HG03196 (cell line): ENCODE measurements around the gene NEK4.
"Not testable (repeated sequence)": the region's sequence is repeated elsewhere in the genome, so short reads cannot be mapped to it uniquely, and the experiment has no call there.

Experiments
- ATAC-seq: cut with Tn5 transposase; IDR thresholded peaks from one replicate; pipeline ENCODE4 v1.9.1; 2021; ENCODE audit not compliant: unreplicated experiment

NEK4 gene

DNA sequence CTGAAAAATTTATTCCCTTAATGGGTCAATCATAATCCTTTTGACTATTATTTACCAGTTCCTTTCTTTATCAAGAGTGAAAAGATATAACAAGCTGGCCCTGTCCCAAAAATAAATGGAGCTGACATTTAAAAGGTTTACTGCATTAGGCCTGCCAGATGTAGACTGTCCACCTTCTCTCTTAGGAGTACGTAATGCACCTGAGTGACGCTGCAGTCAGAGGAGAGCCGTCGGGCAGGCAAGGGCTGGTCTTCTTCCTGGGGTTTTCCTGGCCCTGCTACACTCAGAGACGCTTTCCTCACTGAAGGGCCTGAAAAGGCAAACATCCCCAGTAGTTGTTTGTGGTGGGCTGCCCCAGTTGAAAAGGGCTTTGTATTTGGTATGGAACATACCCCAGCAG, 27.6 kb downstream of the NEK4 start:
- no peak for ATAC-seq

DNA sequence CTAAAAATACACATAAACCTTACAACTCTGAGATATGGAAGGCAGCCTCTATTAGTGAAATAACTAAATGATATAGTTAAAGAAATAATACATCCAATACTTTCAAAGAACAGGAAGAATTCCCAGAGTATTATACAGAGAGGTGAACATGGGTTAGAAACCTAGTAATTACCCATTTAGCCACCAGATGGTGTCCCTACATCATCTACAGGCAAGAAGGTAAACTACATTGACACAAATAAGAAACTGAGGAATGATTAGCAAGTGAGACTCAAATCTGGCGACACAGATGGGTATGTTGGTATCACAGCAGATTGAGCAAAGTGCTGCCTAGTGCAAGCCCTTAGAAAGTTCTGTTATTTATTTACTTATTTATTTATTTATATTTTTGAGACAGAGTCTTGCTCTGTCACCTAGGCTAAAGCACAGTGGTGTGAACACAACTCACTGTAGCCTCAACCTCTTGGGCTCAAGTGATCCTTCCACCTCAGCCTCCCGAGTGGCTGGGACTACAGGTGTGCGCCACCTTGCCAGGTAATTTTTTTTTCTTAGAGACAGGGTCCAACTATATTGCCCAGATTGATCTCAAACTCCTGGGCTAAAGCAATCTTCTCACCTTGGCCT, 28.2 kb downstream of the NEK4 start:
- no peak for ATAC-seq

- ATAC-seq = no peak
Observed at GRCh38 chr3:52739730-52740129, 31.0 kb downstream of the NEK4 start.

GRCh38 chr3:52733256-52733891, 37.4 kb downstream of the NEK4 start:
- ATAC-seq = no peak

DNA sequence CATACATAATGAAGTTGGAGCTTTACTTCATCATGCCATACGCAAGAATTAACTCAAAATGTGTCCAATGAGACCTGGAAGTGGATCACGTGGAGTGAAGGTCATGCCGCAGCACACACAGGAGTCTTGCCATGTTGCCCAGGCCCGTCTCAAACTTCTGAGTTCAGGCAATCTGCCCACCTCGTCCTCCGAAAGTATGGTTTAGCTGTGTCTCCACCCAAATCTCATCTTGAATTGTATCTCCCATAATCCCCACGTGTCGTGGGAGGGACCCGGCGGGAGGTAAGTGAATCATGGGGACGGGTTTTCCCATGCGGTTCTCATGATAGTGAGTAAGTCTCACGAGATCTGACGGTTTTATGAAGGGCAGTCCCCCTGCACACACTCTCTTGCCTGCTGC, 39.1 kb downstream of the NEK4 start:
- ATAC-seq = no peak

- ATAC-seq = no peak
Observed at GRCh38 chr3:52730681-52731080, 40.1 kb downstream of the NEK4 start.

GRCh38 chr3:52728753-52729152, 42.0 kb downstream of the NEK4 start:
- not testable (repeated sequence) for ATAC-seq

DNA sequence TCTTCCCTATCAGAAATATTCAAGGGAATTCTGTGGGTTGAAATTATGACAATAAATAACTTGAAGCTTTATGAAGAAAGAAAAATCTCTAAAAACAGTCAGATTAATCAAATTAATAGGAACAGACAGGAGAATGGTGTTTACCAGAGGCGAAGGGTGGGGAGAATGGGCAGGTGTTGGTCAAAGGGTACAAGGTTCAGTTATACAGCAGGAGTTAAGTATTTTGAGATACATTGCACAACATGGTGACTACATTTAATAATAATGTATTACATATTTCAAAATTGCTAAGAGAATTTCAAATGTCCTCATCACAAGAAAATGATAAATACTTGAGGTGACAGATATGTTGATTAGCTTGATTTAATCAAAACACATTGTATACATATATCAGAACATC, 46.2 kb downstream of the NEK4 start:
- ATAC-seq = no peak

DNA sequence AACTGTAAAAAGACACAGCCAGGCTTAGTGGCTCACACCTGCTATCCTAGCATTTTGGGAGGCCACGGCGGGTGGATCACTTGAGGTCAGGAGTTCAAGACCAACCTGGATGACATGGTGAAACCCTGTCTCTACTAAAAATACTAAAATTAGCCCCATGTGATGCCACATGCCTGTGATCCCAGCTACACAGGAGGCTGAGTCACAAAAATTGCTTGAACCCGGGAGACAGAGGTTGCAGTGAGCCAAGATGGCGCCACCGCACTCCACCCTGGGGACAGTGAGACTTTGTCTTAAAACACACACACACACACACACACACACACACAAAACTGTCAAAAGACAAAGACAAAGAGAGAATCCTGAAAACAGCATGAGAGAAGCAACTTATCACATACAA, 46.8 kb downstream of the NEK4 start:
- ATAC-seq = no peak

- no peak for ATAC-seq
Observed at GRCh38 chr3:52722491-52722890, 48.2 kb downstream of the NEK4 start.

- ATAC-seq = no peak
Observed at GRCh38 chr3:52721730-52722008, 49.1 kb downstream of the NEK4 start.

DNA sequence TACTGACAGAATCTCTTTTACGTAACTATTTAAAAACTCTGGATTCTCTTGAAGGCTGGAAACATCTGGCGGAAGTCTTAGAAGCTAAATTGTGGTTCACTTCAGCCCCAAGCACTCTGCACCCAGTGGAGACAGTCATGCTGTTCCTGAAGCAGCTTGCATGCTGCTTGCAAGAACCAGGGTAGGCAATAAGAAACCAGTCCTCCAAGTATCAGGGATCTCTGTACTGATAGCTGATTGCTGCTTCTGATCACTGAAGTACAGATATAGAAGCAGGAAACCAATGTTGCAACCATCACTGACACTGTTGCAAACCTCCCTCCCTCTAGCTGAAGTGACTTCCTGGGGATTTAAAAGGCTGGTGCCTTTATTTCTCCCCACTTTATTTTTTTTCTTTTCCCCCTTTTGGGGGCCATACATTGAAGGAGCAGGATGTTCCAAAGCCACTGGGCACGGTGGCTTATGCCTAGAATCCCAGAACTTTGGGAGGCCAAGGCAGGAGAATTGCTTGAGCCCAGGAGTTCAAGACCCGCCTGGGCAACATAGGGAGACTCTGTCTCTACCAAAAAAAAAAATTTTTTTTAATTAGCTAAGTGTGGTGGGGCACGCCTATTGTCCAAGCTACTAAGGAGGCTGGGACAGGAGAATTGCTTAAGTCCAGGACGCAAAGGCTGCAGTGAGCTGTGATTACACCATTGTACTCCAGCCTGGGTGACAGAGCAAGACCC, 49.6 kb downstream of the NEK4 start:
- no peak for ATAC-seq

DNA sequence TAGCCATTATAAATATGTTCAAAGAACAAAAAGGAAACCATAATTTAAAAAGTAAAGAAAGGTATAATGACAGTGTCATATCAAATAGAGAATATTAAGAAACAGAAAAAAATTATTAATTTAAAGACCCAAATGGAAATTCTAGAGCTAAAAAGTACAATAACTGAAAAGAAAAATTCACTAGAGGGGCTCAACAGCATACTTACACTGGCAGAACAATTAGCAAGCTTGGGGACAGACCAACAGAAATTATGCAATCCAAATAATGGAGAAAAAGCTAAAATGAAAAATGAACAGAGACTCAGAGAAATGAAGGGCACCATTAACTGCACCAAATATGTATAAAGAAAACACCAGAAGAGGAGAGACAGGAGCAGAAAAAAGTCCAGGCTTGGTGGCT, 51.1 kb downstream of the NEK4 start:
- no peak for ATAC-seq

GRCh38 chr3:52715714-52716305, 54.9 kb downstream of the NEK4 start:
- ATAC-seq = no peak

DNA sequence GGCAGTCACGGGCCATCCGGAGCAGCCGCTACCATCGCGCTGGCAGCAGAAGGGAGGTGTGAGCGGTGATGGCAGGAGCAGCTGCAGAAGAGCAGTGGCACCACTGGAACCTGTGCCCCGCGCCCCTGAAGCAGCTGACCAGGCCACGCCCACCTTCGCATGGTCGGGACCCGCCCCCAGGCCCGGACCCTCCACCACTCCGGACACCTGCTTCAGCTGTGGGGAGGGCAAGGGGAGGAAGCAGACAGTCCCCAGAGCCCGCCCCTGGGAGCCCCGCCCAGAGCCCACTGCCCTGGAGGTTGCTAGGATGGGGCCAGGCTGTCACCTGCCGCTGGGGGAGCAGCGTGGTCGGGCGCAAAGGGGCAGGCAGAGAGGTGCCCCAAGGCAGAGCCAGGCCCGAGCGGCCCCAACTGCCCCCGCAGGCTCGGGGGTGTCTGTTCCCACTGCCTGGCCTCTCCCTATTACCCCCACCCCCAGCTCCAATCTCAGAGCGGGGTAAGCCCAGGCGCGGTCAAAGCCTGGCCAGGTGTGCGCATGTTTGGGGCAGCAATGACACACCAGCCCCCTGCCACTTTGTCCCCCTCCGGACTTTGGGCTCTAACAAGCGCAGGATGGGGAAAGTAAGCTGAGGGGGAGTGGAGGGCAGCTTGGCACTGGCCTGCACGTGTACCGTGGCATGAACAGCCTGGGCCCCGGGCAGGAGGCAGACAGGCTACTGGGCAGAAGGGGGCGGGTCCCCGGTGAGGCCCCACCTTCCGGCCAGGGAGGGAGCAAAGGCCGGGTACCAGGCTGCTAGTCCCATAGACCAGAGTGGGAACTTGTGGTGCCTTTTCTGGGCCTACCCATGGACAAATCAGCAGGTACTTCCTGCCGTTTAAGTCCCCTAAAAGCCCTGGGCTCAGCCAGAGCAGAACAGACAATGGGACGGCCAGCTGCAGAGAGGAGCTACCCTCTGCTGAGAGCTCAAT, 56.1 kb downstream of the NEK4 start:
- ATAC-seq = no peak

DNA sequence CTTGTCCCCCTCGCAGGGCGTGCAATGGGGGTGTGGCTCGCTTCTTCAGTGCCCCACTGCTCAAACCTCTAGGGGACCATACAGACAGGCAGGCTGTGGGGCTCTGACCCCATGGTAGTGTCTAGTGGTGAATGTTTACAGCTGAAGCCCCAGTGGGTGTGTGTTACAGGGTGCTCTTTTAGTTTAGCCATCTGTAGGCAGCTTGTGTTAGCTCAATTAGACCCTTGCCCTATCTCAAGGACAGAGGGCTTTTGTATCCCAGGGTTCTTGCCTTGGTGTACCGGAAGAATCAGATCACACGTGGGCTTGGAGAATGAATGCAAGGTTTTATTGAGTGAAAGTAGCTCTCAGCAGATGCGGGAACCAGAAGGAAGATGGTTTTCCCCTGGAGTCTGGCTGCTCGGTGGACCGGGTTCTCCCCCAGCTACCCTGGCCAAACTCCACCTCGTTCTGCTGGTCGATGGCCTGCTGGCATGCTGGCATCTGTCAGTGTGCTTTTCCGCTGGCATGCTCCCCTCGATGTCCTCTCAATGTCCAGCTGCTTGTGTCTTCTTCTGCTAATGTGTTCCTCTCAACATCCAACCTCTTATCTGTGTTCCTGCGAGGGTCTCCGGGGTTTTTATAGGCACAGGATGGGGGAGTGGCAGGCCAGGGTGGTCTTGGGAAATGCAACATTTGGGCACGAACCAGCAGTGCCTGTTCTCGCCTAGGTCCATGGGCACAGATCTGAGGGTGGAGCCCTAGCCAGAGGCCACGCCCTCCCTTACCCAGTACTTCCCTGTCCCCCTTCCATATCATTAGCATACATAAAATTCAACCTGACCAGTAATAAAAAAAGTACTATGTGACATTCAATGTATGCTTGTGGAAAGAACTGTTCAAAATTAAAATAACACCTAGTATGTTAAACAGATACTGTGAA, 58.2 kb downstream of the NEK4 start:
- no peak for ATAC-seq

- ATAC-seq = no peak
Observed at GRCh38 chr3:52710512-52710911, 60.2 kb downstream of the NEK4 start.

DNA sequence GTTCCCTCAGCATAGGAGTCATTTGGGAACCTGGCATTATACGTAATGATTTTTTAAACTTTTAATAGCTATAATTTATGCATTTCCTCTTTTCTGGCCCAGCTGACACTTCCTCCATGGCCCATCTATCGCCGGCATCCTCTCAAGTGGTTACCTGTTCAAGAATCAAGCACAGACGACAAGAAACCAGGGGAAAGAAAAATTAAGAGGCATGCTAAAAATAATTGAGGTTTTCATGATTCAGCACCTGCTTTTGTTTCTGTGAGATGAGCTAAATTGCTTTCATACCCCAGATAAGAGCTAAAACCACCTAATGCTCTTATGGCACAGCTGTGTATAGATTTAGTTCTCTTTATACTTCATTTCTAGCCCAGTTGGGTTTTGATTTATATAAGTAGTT, 63.2 kb downstream of the NEK4 start:
- no peak for ATAC-seq

- ATAC-seq = peak; percentile 76
Observed at GRCh38 chr3:52705688-52706686, 64.8 kb downstream of the NEK4 start, which contains the start of the genes GLT8D1 and SPCS1. Gene GLT8D1, minus strand, starts transcription at chr3:52705791. Its CDS starts 5,331 bp downstream, at chr3:52700460. Gene SPCS1, plus strand, starts transcription at chr3:52706106. Its CDS starts 141 bp downstream, at chr3:52706247.
